H1 (cell line): Measurements from ENCODE around the gene GPR150. TPM values are rescaled to one million over a fixed set of nuclear protein-coding genes. Genes with fewer than 3 reads are reported as not detected.

Experiments
- CTCF ChIA-PET: fragments of 300-600 bp; sonication (Branson Sonifier 250); formaldehyde crosslinking; loops from one replicate; lab custom pipeline; 2021; ENCODE audit not compliant: partially characterized antibody; lab: Charles Lee
- POLR2A ChIA-PET: fragments of 300-600 bp; sonication (Branson Sonifier 250); formaldehyde crosslinking; loops from one replicate; lab custom pipeline; 2021; ENCODE audit warnings: inconsistent platforms; ENCODE audit not compliant: partially characterized antibody; lab: Charles Lee
- DNase-seq, 2 experiments: peaks; one replicate each; pipeline versions ENCODE4 v3.0.0 to v3.0.0-alpha.2; 2010 to 2022; ENCODE audit warnings: low spot score in 2 of 2, low read depth in 1 of 2, mixed read lengths in 1 of 2
- FAIRE-seq: peaks from 2 replicates; lab custom pipeline; 2011; peaks lifted over from hg19 to GRCh38; lab: Jason Lieb, UNC
- H2AFZ ChIP-seq: 2 replicates; pipeline ENCODE4 v1.8.1; 2012; ENCODE audit warnings: low read length, inconsistent platforms
- H2AK5ac ChIP-seq: 2 replicates; pipeline ENCODE4 v1.6.1; 2013; ENCODE audit warnings: low read depth, low read length
- H2BK120ac ChIP-seq: replicated peaks from 2 replicates; pipeline ENCODE3; 2013; ENCODE audit warnings: low read depth, low read length, inconsistent platforms
- H2BK12ac ChIP-seq: 2 replicates; pipeline ENCODE4 v1.6.1; 2013; ENCODE audit warnings: low read depth, low read length
- H2BK15ac ChIP-seq: 2 replicates; pipeline ENCODE4 v1.6.1; 2013; ENCODE audit warnings: low read length
- H2BK20ac ChIP-seq: 2 replicates; pipeline ENCODE4 v1.6.1; 2013; ENCODE audit warnings: low read length
- H2BK5ac ChIP-seq: 2 replicates; pipeline ENCODE4 v1.6.1; 2013; ENCODE audit warnings: low read depth, low read length
- H3K14ac ChIP-seq: 2 replicates; pipeline ENCODE4 v1.6.1; 2013; ENCODE audit warnings: inconsistent platforms; ENCODE audit not compliant: insufficient read length
- H3K18ac ChIP-seq: 2 replicates; pipeline ENCODE4 v1.6.1; 2013; ENCODE audit warnings: low read length; ENCODE audit errors: extremely low read depth
- H3K23ac ChIP-seq: 2 replicates; pipeline ENCODE4 v1.6.1; 2013; ENCODE audit warnings: inconsistent platforms; ENCODE audit not compliant: insufficient read length
- H3K23me2 ChIP-seq: 2 replicates; pipeline ENCODE4 v1.6.1; 2013; ENCODE audit warnings: low read depth, low read length
- H3K27ac ChIP-seq: 2 replicates; pipeline ENCODE4 v1.6.1; 2011; ENCODE audit warnings: low read depth, low read length, inconsistent platforms
- H3K27me3 ChIP-seq, 4 experiments: replicated peaks in 1 of 4; 1 replicate in 1 of 4; 2 replicates in 3 of 4; pipeline versions ENCODE4 v1.6.1 to v1.8.1; 2011 to 2013; ENCODE audit warnings: low read length in 3 of 4, mild to moderate bottlenecking in 3 of 4, inconsistent platforms in 2 of 4, mixed read lengths in 2 of 4, moderate library complexity in 1 of 4; ENCODE audit not compliant: control insufficient read depth in 3 of 4, insufficient read depth in 3 of 4; ENCODE audit errors: extremely low read depth in 1 of 4
- H3K36me3 ChIP-seq, 4 experiments: 2 replicates each; pipeline versions ENCODE4 v1.6.1 to v1.8.1; 2011 to 2013; ENCODE audit warnings: mild to moderate bottlenecking in 4 of 4, low read length in 3 of 4, moderate library complexity in 2 of 4, control low read depth in 1 of 4, inconsistent platforms in 1 of 4; ENCODE audit not compliant: insufficient read depth in 4 of 4, control insufficient read depth in 2 of 4
- H3K4ac ChIP-seq: replicated peaks from 2 replicates; pipeline ENCODE3; 2013; ENCODE audit warnings: low read length, low read depth, mixed read lengths, inconsistent platforms; ENCODE audit not compliant: insufficient read length
- H3K4me1 ChIP-seq, 4 experiments: replicated peaks in 1 of 4; 1 replicate in 1 of 4; 2 replicates in 3 of 4; pipeline versions ENCODE4 v1.6.1 to v1.8.1; 2011 to 2013; ENCODE audit warnings: low read length in 3 of 4, inconsistent platforms in 2 of 4, mixed read lengths in 1 of 4; ENCODE audit not compliant: insufficient read depth in 4 of 4, control insufficient read depth in 3 of 4
- H3K4me2 ChIP-seq, 2 experiments: 2 replicates each; pipeline versions ENCODE4 v1.6.1 to v1.8.1; 2011 to 2013; ENCODE audit warnings: low read depth in 2 of 2, low read length in 2 of 2, control low read depth in 1 of 2, inconsistent platforms in 1 of 2, mild to moderate bottlenecking in 1 of 2; ENCODE audit not compliant: insufficient read depth in 1 of 2
- H3K4me3 ChIP-seq, 4 experiments: fragments of 200-600, 300-600 bp in 1 of 4; sonication (generic), shearing (Covaris generic), sonication (Bioruptor Twin) in 1 of 4; 2 replicates each; pipeline versions ENCODE4 v1.5.1 to v1.8.1; 2011 to 2016; ENCODE audit warnings: low read length in 4 of 4, low read depth in 3 of 4, control low read depth in 2 of 4, inconsistent platforms in 2 of 4, mild to moderate bottlenecking in 2 of 4, mixed read lengths in 1 of 4, moderate library complexity in 1 of 4; ENCODE audit not compliant: insufficient read depth in 2 of 4; ENCODE audit errors: extremely low read depth in 1 of 4
- H3K56ac ChIP-seq: replicated peaks from 2 replicates; pipeline ENCODE3; 2013; ENCODE audit warnings: low read depth, mild to moderate bottlenecking, mixed read lengths, low read length, inconsistent platforms; ENCODE audit not compliant: insufficient read length
- H3K79me1 ChIP-seq: 2 replicates; pipeline ENCODE4 v1.6.1; 2013; ENCODE audit warnings: low read depth, low read length, control low read depth
- H3K79me2 ChIP-seq, 2 experiments: 2 replicates each; pipeline versions ENCODE4 v1.6.1 to v1.8.1; 2012 to 2013; ENCODE audit warnings: low read length in 2 of 2, mild to moderate bottlenecking in 2 of 2, inconsistent platforms in 1 of 2; ENCODE audit not compliant: insufficient read depth in 2 of 2, control insufficient read depth in 1 of 2
- H3K9ac ChIP-seq, 4 experiments: replicated peaks in 1 of 4; 1 replicate in 1 of 4; 2 replicates in 3 of 4; pipeline versions ENCODE4 v1.6.1 to v1.8.1; 2011 to 2013; ENCODE audit warnings: low read depth in 3 of 4, low read length in 3 of 4, control low read depth in 2 of 4, mild to moderate bottlenecking in 2 of 4, moderate library complexity in 2 of 4, inconsistent platforms in 1 of 4; ENCODE audit errors: extremely low read depth in 1 of 4
- H3K9me3 ChIP-seq, 2 experiments: 2 replicates each; pipeline versions ENCODE4 v1.6.1 to v1.8.1; 2012 to 2013; ENCODE audit warnings: mild to moderate bottlenecking in 2 of 2, moderate library complexity in 2 of 2, control low read depth in 1 of 2, inconsistent platforms in 1 of 2, low read depth in 1 of 2, low read length in 1 of 2, mixed read lengths in 1 of 2; ENCODE audit not compliant: insufficient read depth in 2 of 2
- H4K20me1 ChIP-seq, 2 experiments: replicated peaks in 1 of 2; 2 replicates each; pipeline versions ENCODE3 to v1.8.1; 2011 to 2013; ENCODE audit warnings: inconsistent platforms in 2 of 2, low read length in 2 of 2, mild to moderate bottlenecking in 1 of 2; ENCODE audit not compliant: insufficient read depth in 2 of 2, control insufficient read depth in 1 of 2
- H4K5ac ChIP-seq: 2 replicates; pipeline ENCODE4 v1.6.1; 2013; ENCODE audit warnings: low read length, low read depth, mixed read lengths, inconsistent platforms; ENCODE audit not compliant: insufficient read length
- H4K8ac ChIP-seq: 2 replicates; pipeline ENCODE4 v1.8.0; 2013; ENCODE audit warnings: mild to moderate bottlenecking, moderate library complexity, low read length, inconsistent platforms; ENCODE audit not compliant: insufficient read depth; ENCODE audit errors: extremely low read depth
- H4K91ac ChIP-seq: replicated peaks from 2 replicates; pipeline ENCODE3; 2013; ENCODE audit warnings: low read length, mixed read lengths, inconsistent platforms; ENCODE audit not compliant: insufficient read length
- CBX5 ChIP-seq: fragments of 300-800, 300-1000 bp; sonication (generic); IDR thresholded peaks from 2 replicates; pipeline ENCODE4 v1.7.1; 2016; ENCODE audit warnings: antibody characterized with exemption, low read length, low read depth
- CHD1 ChIP-seq: IDR thresholded peaks from 2 replicates; pipeline ENCODE4 v1.6.1; 2012; ENCODE audit warnings: low read depth, low read length, improper control_type of control experiment
- CHD2 ChIP-seq: IDR thresholded peaks from 2 replicates; pipeline ENCODE4 v1.6.1; 2012; ENCODE audit warnings: low read length, improper control_type of control experiment
- CTBP2 ChIP-seq: IDR thresholded peaks from 2 replicates; pipeline ENCODE4 v1.7.0; 2011; ENCODE audit warnings: borderline replicate concordance, mild to moderate bottlenecking, moderate library complexity, mixed read lengths, low read length; ENCODE audit not compliant: insufficient read depth, insufficient read length
- FOSL1 ChIP-seq: IDR thresholded peaks from 2 replicates; pipeline ENCODE4 v1.6.1; 2011; ENCODE audit warnings: mild to moderate bottlenecking, low read depth, low read length, moderate library complexity; ENCODE audit not compliant: insufficient read depth
- HDAC6 ChIP-seq: IDR thresholded peaks from one replicate; pipeline ENCODE4 v1.7.1; 2012; ENCODE audit warnings: low read depth, mild to moderate bottlenecking, inconsistent platforms, low read length, moderate library complexity
- POLR2A ChIP-seq, 2 experiments: IDR thresholded peaks; 1 replicate in 1 of 2; 2 replicates in 1 of 2; pipeline ENCODE4 v1.6.1; 2011; ENCODE audit warnings: low read depth in 2 of 2, low read length in 2 of 2, mild to moderate bottlenecking in 2 of 2; ENCODE audit errors: control extremely low read depth in 1 of 2
- SAP30 ChIP-seq: fragments of 300-600 bp; sonication (generic); IDR thresholded peaks from 2 replicates; pipeline ENCODE4 v1.7.1; 2012; ENCODE audit warnings: low read length, moderate library complexity, mild to moderate bottlenecking, inconsistent platforms; ENCODE audit not compliant: insufficient read depth, insufficient replicate concordance
- SIN3A ChIP-seq, 2 experiments: IDR thresholded peaks in 1 of 2; conservative IDR thresholded peaks in 1 of 2; 2 replicates each; pipeline ENCODE4 v1.6.1; 2011 to 2012; ENCODE audit warnings: low read length in 2 of 2, improper control_type of control experiment in 1 of 2, low read depth in 1 of 2, mild to moderate bottlenecking in 1 of 2
- SP4 ChIP-seq: IDR thresholded peaks from 2 replicates; pipeline ENCODE4 v1.6.1; 2012; ENCODE audit warnings: low read length, inconsistent platforms
- WGBS, 2 experiments: shearing (Covaris generic) in 1 of 2; methylation state at CpG; one replicate each; pipeline versions ENCODE4 v1.1.6 to v1.1.7; 2013 to 2015; ENCODE audit warnings: low lambda C conversion rate in 2 of 2, mixed read lengths in 2 of 2, inconsistent platforms in 1 of 2, low coverage in 1 of 2, missing lambda C conversion rate in 1 of 2; ENCODE audit not compliant: insufficient replicate concordance in 2 of 2, insufficient coverage in 1 of 2, insufficient read length in 1 of 2; ENCODE audit errors: extremely low coverage in 1 of 2, missing lambda C conversion rate in 1 of 2; 5-methylcytosine and 5-hydroxymethylcytosine counted together
- polyA plus RNA-seq, 7 experiments: library from polyadenylated mRNA; depleted of rRNA in 3 of 7; stranded (reverse) in 5 of 7; unstranded in 2 of 7; fragments of >200 nt in 5 of 7; fragments of 200-250 nt in 2 of 7; gene quantifications; 1 replicate in 5 of 7; 2 replicates in 1 of 7; 4 replicates in 1 of 7; pipeline versions ENCODE4 v1.2.1 to v1.2.3, GENCODE V29; 2011 to 2013; ENCODE audit warnings: missing spikeins in 2 of 7, mixed read lengths in 2 of 7
- total RNA-seq: library from RNA; stranded (reverse); fragmentation: NEBNext Ultra II Directional; extraction: Animal tissue kit (Norgen Biotek cat#: 25700); gene quantifications from 2 replicates; pipeline ENCODE4 v1.2.1, GENCODE V29; 2021
- TF ChIP-seq, protein P1 (sequence below): IDR thresholded peaks from 2 replicates; pipeline ENCODE4 v1.6.1; 2011; ENCODE audit warnings: low read depth, mild to moderate bottlenecking, low read length; ENCODE audit not compliant: insufficient read depth

Gene GPR150
- total and polyA plus RNA-seq, 2 of the 8 experiments (the other 6 are each of a cell fraction or from before 2014, with no cell fraction given): 0.14 TPM; not detected in 1

DNA sequence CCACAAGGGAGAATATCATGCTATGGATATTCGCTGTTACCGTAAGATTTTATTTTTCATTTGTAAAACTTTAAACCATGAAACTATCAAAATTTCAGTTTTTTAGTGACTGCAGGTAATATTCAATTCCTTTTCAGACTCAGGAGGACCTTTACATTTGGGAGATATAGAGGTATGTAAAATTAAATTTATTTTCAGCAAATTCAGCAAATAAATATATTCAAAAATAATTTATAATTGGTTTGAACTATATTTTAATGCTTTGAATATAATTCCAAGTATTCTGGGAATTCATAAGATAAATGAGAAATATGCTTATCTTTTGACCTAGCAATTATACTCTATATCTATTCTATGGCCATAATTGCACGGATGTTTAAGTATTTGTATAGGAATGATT, 34.3 kb downstream of the GPR150 start:
- Histone ChIP-seq H3K9ac (no peak overlapping the region), H4K20me1 (no peaks in the 10 kb centered on the region), H4K91ac (no peak overlapping the region), H2AK5ac (no peak overlapping the region), H3K4ac (no peak overlapping the region), H3K36me3 (no peaks in the 10 kb centered on the region), H2AFZ (no peak overlapping the region), H2BK5ac (no peak overlapping the region), H3K56ac (no peak overlapping the region), H3K9me3 (no peaks in the 10 kb centered on the region), H4K5ac (no peak overlapping the region), H3K79me1 (no peaks in the 10 kb centered on the region), H3K23ac (no peak overlapping the region), H2BK20ac (no peak overlapping the region), H3K14ac (no peak overlapping the region), H2BK120ac (no peak overlapping the region), H2BK15ac (no peak overlapping the region), H3K4me1 (no peaks in the 10 kb centered on the region), H3K27ac (no peak overlapping the region), H4K8ac (no peak overlapping the region), H3K18ac (no peak overlapping the region), H3K23me2 (no peaks in the 10 kb centered on the region), H2BK12ac (no peak overlapping the region), H3K27me3 (no peaks in the 10 kb centered on the region), H3K4me2 (no peak overlapping the region), H3K4me3 (no peak overlapping the region), H3K79me2 (no peaks in the 10 kb centered on the region)
- POLR2A ChIA-PET: interaction anchor here (1.4 kb wide), 1 partner anchor 10 kb away, joined by 4 read pairs; no protein-coding TSS in a partner anchor
- WGBS, 2 experiments: 95% methylated on average over 3 of the region's 3 CpGs; no CpG with 5 or more reads in 1 of the 2 experiments
- TF ChIP-seq SAP30: no peak
- TF ChIP-seq CTBP2: no peak
- no peak for TF ChIP-seq SP4
- no peak for TF ChIP-seq FOSL1
- no peak for TF ChIP-seq POLR2A (IDR thresholded peaks at IDR 0.05; ENCODE audit: control extremely low read depth in 1 of 2, low read depth in 2 of 2, low read length in 2 of 2)
- TF ChIP-seq HDAC6: no peak
- TF ChIP-seq, protein P1, sequence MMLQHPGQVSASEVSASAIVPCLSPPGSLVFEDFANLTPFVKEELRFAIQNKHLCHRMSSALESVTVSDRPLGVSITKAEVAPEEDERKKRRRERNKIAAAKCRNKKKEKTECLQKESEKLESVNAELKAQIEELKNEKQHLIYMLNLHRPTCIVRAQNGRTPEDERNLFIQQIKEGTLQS: no peak
- no peak for TF ChIP-seq CHD2
- no peak for TF ChIP-seq CHD1
- no peak for TF ChIP-seq CBX5
- no peak for TF ChIP-seq SIN3A (conservative IDR thresholded peaks at IDR 0.05 in 1 of 2, IDR thresholded peaks at IDR 0.05 in 1 of 2; ENCODE audit: low read depth in 1 of 2, low read length in 2 of 2)
- DNase-seq: no peak
- CTCF ChIA-PET: interaction anchor here (1.5 to 5.0 kb wide), 3 partner anchors 10 to 682 kb away, joined by 3 to 42 read pairs (median 3); no protein-coding TSS in a partner anchor
- FAIRE-seq: no peak
